Measurements from ENCODE around the gene ADGRG6.

The ADGRG6 gene

DNA sequence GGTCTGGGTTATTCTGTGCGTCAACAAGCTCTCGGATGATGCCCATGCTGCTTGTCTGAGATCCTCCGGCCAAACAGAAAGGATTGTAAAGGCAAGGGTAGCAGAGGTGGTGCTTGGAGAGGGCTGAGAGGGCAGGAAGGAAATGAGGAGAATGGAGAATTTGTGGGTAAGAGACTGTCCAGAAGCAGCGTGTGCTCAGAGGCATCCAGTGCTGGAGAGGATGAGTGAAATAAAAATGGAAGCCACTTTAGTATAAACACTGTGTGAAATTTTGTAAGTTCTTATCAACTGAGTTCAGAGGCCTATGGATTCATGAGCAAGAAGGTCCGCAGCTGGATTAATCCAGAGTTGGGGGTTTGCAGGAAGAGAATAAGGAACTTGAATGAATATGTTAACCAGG lies 59.5 kb downstream of the ADGRG6 start:
- no peak for DNase-seq
- WGBS (ENCODE audit: insufficient coverage): 85% methylated on average over 5 of the region's 5 CpGs
- Histone ChIP-seq H3K27me3 (replicated peaks in 2 of 5; ENCODE audit: control insufficient read depth in 4 of 5, insufficient read depth in 5 of 5, low read length in 4 of 5) (no peaks in the 10 kb centered on the region), H3K4me1 (ENCODE audit: control extremely low read depth in 1 of 4, control insufficient read depth in 4 of 4, insufficient read depth in 4 of 4, low read length in 3 of 4) (peaks cover 2 to 32% (median 6%) of the 10 kb centered on the region in 4 experiments), H3K9me3 (ENCODE audit: control extremely low read depth in 1 of 5, control insufficient read depth in 4 of 5, insufficient read depth in 2 of 5, low read depth in 1 of 5, low read length in 4 of 5) (no peaks in the 10 kb centered on the region), H3K27ac (ENCODE audit: insufficient read depth in 1 of 2, low read depth in 1 of 2, low read length in 2 of 2, poor library complexity in 1 of 2, severe bottlenecking in 2 of 2) (no peak overlapping the region), H3K4me3 (ENCODE audit: control insufficient read depth in 1 of 7, extremely low read depth in 1 of 7, insufficient read depth in 4 of 7, low read depth in 2 of 7, low read length in 6 of 7) (no peak overlapping the region), H3K36me3 (ENCODE audit: control insufficient read depth in 4 of 4, insufficient read depth in 4 of 4, low read length in 3 of 4) (no peaks in the 10 kb centered on the region)
- ChIA-PET CTCF (interaction anchor here (1.3 to 2.8 kb wide), 4 partner anchors 10 to 26 kb away, joined by 3 to 8 read pairs (median 4); no protein-coding TSS in a partner anchor), POLR2A (no interaction called here)

DNA sequence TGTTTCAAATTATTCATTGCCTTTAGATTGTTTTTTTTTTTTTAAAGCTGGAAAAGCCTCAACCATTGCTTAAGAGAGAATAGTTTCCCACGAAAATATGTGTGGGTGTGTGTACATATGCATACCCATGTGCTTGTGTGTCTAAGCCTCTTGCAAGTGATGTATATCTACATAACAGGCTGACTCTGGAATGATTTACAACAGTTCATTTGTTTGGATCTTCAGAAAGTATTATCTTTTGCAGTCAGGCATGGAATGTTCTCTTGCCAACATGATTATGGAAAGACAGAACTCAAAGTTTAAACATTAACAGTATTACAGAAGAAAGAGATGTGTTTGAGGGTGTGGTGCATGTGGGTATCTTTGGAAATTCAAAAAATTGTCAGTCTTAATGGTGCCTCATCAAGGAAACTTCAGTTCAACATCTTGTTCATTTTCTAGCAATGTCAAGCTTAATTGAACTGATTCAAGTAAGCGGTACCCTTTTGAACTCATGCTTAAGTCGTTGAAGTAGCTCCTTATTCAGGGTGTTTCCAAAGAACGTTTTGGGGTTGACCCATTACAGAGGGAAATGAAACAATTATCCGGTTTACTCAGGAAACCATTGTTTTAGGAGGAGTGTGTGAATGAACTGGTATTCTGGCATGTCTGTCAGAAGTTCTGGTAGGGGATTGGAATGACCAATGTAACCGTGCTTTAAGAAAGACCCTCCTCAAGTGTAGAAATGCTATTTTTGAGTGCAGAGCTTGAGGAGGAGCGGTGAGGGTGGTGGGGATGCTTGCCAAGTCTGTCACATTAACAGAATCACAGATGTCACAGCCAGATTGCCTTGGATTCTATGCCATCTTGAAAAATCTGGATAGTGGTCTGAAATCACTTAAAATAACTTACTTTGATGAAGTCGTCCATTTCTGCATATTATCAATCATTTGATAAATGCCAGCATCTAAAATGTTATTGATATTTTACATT lies 60.3 kb downstream of the ADGRG6 start:
- POLR2A ChIA-PET: no interaction called here
- Histone ChIP-seq H3K36me3 (ENCODE audit: control insufficient read depth in 4 of 4, insufficient read depth in 4 of 4, low read length in 3 of 4) (no peaks in the 10 kb centered on the region), H3K4me3 (ENCODE audit: control insufficient read depth in 1 of 7, extremely low read depth in 1 of 7, insufficient read depth in 4 of 7, low read depth in 2 of 7, low read length in 6 of 7) (no peak overlapping the region), H3K9me3 (ENCODE audit: control extremely low read depth in 1 of 5, control insufficient read depth in 4 of 5, insufficient read depth in 2 of 5, low read depth in 1 of 5, low read length in 4 of 5) (no peaks in the 10 kb centered on the region), H3K27ac (ENCODE audit: insufficient read depth in 1 of 2, low read depth in 1 of 2, low read length in 2 of 2, poor library complexity in 1 of 2, severe bottlenecking in 2 of 2) (no peak overlapping the region), H3K4me1 (ENCODE audit: control extremely low read depth in 1 of 4, control insufficient read depth in 4 of 4, insufficient read depth in 4 of 4, low read length in 3 of 4) (peaks cover 0 to 29% (median 4%) of the 10 kb centered on the region in 4 experiments), H3K27me3 (replicated peaks in 2 of 5; ENCODE audit: control insufficient read depth in 4 of 5, insufficient read depth in 5 of 5, low read length in 4 of 5) (no peaks in the 10 kb centered on the region)
- DNase-seq: no peak
- CTCF ChIA-PET: interaction anchor here (0.7 to 1.5 kb wide), 5 partner anchors 9 to 129 kb away, joined by 3 to 4 read pairs (median 3); no protein-coding TSS in a partner anchor
- 94% methylated on average over 4 of the region's 8 CpGs for whole genome bisulfite sequencing (ENCODE audit: insufficient coverage)

DNA sequence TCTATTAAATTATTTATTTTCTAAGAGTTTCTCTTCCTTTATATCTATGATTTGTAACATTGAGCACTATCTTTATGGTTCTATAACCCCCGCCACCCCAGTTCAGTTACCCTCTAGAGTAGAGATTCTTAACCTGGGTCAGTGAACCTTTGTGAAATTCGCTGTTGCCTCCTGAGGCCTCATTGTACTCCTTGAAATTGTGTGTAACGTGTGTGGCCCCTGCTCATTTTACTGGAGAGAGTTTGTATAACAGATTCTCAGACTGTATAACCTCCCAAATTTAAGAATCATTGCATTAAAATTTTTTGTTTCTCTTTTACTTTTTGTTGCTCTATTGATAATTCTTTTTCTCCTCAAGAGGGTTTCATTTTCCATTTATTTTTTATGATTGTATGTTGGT lies 65.3 kb downstream of the ADGRG6 start:
- Histone ChIP-seq H3K4me1 (ENCODE audit: control extremely low read depth in 1 of 4, control insufficient read depth in 4 of 4, insufficient read depth in 4 of 4, low read length in 3 of 4) (no peaks in the 10 kb centered on the region), H3K27me3 (replicated peaks in 2 of 5; ENCODE audit: control insufficient read depth in 4 of 5, insufficient read depth in 5 of 5, low read length in 4 of 5) (no peaks in the 10 kb centered on the region), H3K27ac (ENCODE audit: insufficient read depth in 1 of 2, low read depth in 1 of 2, low read length in 2 of 2, poor library complexity in 1 of 2, severe bottlenecking in 2 of 2) (no peak overlapping the region), H3K4me3 (ENCODE audit: control insufficient read depth in 1 of 7, extremely low read depth in 1 of 7, insufficient read depth in 4 of 7, low read depth in 2 of 7, low read length in 6 of 7) (no peak overlapping the region), H3K36me3 (ENCODE audit: control insufficient read depth in 4 of 4, insufficient read depth in 4 of 4, low read length in 3 of 4) (no peaks in the 10 kb centered on the region), H3K9me3 (ENCODE audit: control extremely low read depth in 1 of 5, control insufficient read depth in 4 of 5, insufficient read depth in 2 of 5, low read depth in 1 of 5, low read length in 4 of 5) (no peaks in the 10 kb centered on the region)
- CTCF ChIA-PET: interaction anchor here (0.9 to 1.2 kb wide), 2 partner anchors 10 to 15 kb away, joined by 3 read pairs; no protein-coding TSS in a partner anchor
- no CpG with 5 or more reads among the region's 3 CpGs for WGBS (ENCODE audit: insufficient coverage)
- DNase-seq: no peak
- POLR2A ChIA-PET: no interaction called here

DNA sequence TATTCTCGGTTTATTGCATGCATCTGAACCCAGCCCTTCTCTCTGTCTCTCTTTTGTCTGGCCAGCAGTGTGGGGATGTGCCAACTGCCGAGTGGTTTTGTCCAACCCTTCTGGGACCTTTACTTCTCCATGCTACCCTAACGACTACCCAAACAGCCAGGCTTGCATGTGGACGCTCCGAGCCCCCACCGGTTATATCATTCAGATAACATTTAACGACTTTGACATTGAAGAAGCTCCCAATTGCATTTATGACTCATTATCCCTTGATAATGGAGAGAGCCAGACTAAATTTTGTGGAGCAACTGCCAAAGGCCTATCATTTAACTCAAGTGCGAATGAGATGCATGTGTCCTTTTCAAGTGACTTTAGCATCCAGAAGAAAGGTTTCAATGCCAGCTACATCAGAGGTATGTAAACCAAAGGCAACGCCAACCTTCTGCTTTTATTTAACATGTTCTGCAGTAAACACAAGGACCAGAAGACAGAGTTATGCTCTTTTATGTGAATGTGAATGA lies 65.8 kb downstream of the ADGRG6 start:
- no peak for DNase-seq
- Histone ChIP-seq H3K27me3 (replicated peaks in 2 of 5; ENCODE audit: control insufficient read depth in 4 of 5, insufficient read depth in 5 of 5, low read length in 4 of 5) (no peaks in the 10 kb centered on the region), H3K27ac (ENCODE audit: insufficient read depth in 1 of 2, low read depth in 1 of 2, low read length in 2 of 2, poor library complexity in 1 of 2, severe bottlenecking in 2 of 2) (no peak overlapping the region), H3K9me3 (ENCODE audit: control extremely low read depth in 1 of 5, control insufficient read depth in 4 of 5, insufficient read depth in 2 of 5, low read depth in 1 of 5, low read length in 4 of 5) (no peaks in the 10 kb centered on the region), H3K4me3 (ENCODE audit: control insufficient read depth in 1 of 7, extremely low read depth in 1 of 7, insufficient read depth in 4 of 7, low read depth in 2 of 7, low read length in 6 of 7) (no peak overlapping the region), H3K36me3 (ENCODE audit: control insufficient read depth in 4 of 4, insufficient read depth in 4 of 4, low read length in 3 of 4) (no peaks in the 10 kb centered on the region), H3K4me1 (ENCODE audit: control extremely low read depth in 1 of 4, control insufficient read depth in 4 of 4, insufficient read depth in 4 of 4, low read length in 3 of 4) (peaks cover 0 to 3% (median 0%) of the 10 kb centered on the region in 4 experiments)
- ChIA-PET POLR2A (no interaction called here), CTCF (interaction anchor here (0.9 to 1.2 kb wide), 2 partner anchors 10 to 15 kb away, joined by 3 read pairs; no protein-coding TSS in a partner anchor)
- WGBS (ENCODE audit: insufficient coverage): 96% methylated on average over 9 of the region's 9 CpGs

DNA sequence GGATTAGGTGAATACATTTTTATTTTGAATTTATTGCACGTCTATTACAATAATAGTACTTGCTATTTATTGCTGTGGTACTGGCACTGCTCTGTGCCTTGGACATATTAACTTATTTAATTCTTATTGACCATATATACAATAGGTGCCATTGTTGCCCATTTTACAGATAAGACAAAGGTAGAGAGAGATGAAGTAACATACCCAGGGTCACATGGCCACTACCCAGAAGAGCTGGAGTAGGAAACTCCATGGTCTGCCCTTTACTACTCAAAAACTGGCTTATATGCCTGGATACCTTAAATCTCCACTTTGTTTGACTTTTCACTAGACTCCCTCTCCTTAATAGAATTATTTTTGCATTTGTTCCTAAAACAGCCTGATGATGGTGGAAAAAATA lies 67.5 kb downstream of the ADGRG6 start:
- H3K27me3 ChIP-seq (replicated peaks in 2 of 5; ENCODE audit: control insufficient read depth in 4 of 5, insufficient read depth in 5 of 5, low read length in 4 of 5): no peaks in the 10 kb centered on the region
- H3K9me3 ChIP-seq (ENCODE audit: control extremely low read depth in 1 of 5, control insufficient read depth in 4 of 5, insufficient read depth in 2 of 5, low read depth in 1 of 5, low read length in 4 of 5): no peaks in the 10 kb centered on the region
- no peak for DNase-seq
- no peak overlapping the region for H3K4me3 ChIP-seq (ENCODE audit: control insufficient read depth in 1 of 7, extremely low read depth in 1 of 7, insufficient read depth in 4 of 7, low read depth in 2 of 7, low read length in 6 of 7)
- POLR2A ChIA-PET: no interaction called here
- CTCF ChIA-PET: no interaction called here
- H3K36me3 ChIP-seq (ENCODE audit: control insufficient read depth in 4 of 4, insufficient read depth in 4 of 4, low read length in 3 of 4): no peaks in the 10 kb centered on the region
- peaks cover 0 to 3% (median 0%) of the 10 kb centered on the region in 4 experiments for H3K4me1 ChIP-seq (ENCODE audit: control extremely low read depth in 1 of 4, control insufficient read depth in 4 of 4, insufficient read depth in 4 of 4, low read length in 3 of 4)
- H3K27ac ChIP-seq (ENCODE audit: insufficient read depth in 1 of 2, low read depth in 1 of 2, low read length in 2 of 2, poor library complexity in 1 of 2, severe bottlenecking in 2 of 2): no peak overlapping the region
- WGBS (ENCODE audit: insufficient coverage): no CpG with 5 or more reads among the region's 1 CpG

DNA sequence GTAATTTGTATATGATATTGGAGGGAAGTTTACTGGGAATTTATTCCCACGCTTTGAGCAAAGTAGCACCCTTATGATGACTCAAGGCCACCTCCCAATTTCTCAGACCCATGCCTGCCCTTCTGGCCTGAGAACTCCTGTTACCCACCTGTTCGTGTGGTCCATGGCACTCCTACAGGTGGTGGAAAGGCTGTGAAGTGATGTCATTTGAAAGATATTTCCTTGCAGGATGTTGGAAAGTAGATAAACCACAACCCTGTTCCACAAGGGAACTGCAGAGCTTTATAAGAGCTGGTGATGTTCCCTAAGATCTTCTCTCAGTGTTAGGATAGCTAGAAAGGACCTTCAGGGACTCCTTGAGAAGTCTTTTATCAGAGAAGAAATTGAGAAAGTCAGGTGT lies 70.5 kb downstream of the ADGRG6 start:
- ChIA-PET POLR2A (no interaction called here), CTCF (interaction anchor here (1.1 to 1.7 kb wide), 4 partner anchors 9 to 216 kb away, joined by 3 to 7 read pairs (median 3); no protein-coding TSS in a partner anchor)
- 80% methylated on average over 2 of the region's 2 CpGs for WGBS (ENCODE audit: insufficient coverage)
- no peak overlapping the region for H3K4me3 ChIP-seq (ENCODE audit: control insufficient read depth in 1 of 7, extremely low read depth in 1 of 7, insufficient read depth in 4 of 7, low read depth in 2 of 7, low read length in 6 of 7)
- no peak overlapping the region for H3K27ac ChIP-seq (ENCODE audit: insufficient read depth in 1 of 2, low read depth in 1 of 2, low read length in 2 of 2, poor library complexity in 1 of 2, severe bottlenecking in 2 of 2)
- no peaks in the 10 kb centered on the region for H3K36me3 ChIP-seq (ENCODE audit: control insufficient read depth in 4 of 4, insufficient read depth in 4 of 4, low read length in 3 of 4)
- DNase-seq: no peak
- no peaks in the 10 kb centered on the region for H3K9me3 ChIP-seq (ENCODE audit: control extremely low read depth in 1 of 5, control insufficient read depth in 4 of 5, insufficient read depth in 2 of 5, low read depth in 1 of 5, low read length in 4 of 5)
- peaks cover 0 to 21% (median 3%) of the 10 kb centered on the region in 4 experiments for H3K4me1 ChIP-seq (ENCODE audit: control extremely low read depth in 1 of 4, control insufficient read depth in 4 of 4, insufficient read depth in 4 of 4, low read length in 3 of 4)
- no peaks in the 10 kb centered on the region for H3K27me3 ChIP-seq (replicated peaks in 2 of 5; ENCODE audit: control insufficient read depth in 4 of 5, insufficient read depth in 5 of 5, low read length in 4 of 5)

Data from common myeloid progenitor, CD34-positive (primary cell).